ENCODE measurements around the gene HPCA. TPM values are rescaled to one million over a fixed set of nuclear protein-coding genes. Genes with fewer than 3 reads are reported as not detected.

HPCA gene
- total and polyA plus RNA-seq, 2 of the 8 experiments (the other 6 are each of a cell fraction or from before 2014, with no cell fraction given): 0.70 to 1.4 TPM

DNA sequence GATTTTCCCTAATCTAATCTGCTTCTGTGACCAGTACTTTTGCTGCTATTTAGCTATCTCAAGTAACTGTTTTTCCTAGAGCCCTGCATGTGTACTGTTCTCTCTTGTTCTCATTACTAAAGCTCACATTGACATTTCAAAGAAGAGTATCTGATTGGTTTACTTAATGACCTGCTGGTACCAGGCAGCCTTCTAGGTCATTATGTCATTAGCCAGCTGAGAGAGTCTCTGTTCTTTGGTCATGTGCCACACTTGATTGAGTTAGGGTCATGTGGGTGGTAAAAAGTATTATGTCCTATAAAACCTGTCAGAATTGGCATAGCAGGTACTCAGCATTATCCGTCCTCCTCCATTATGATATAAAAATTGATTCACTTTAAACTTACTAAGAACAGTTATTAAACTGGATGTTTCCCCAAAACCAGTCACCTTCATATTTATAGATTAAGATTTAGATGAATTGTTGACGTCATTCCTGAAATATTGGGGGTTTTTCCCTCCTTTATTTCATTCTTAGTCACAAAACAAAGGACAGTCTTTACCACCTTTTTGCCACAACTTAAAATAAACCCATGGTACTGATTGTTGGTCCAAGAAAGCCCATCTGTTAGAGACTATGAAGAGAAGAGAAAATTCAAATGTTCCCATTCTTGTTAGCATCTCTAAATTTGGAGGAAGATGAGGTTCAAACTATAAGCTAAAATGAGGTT, 37.8 kb upstream of the HPCA start:
- Histone ChIP-seq H4K20me1 (replicated peaks in 1 of 2; ENCODE audit: control insufficient read depth in 1 of 2, insufficient read depth in 2 of 2, low read length in 2 of 2) (peaks cover 1 to 2% of the 10 kb centered on the region in 2 experiments), H3K18ac (ENCODE audit: extremely low read depth, low read length) (no peak overlapping the region), H3K4me1 (replicated peaks in 1 of 4; ENCODE audit: control insufficient read depth in 3 of 4, insufficient read depth in 4 of 4, low read length in 3 of 4) (no peaks in the 10 kb centered on the region), H2BK15ac (ENCODE audit: low read length) (no peak overlapping the region), H3K14ac (ENCODE audit: insufficient read length) (no peak overlapping the region), H3K9ac (replicated peaks in 1 of 4; ENCODE audit: extremely low read depth in 1 of 4, low read depth in 3 of 4, low read length in 3 of 4) (no peak overlapping the region), H3K23me2 (ENCODE audit: low read depth, low read length) (no peaks in the 10 kb centered on the region), H3K4me3 (ENCODE audit: extremely low read depth in 1 of 4, insufficient read depth in 2 of 4, low read depth in 3 of 4, low read length in 4 of 4) (no peak overlapping the region), H2BK5ac (ENCODE audit: low read depth, low read length) (no peak overlapping the region), H4K5ac (ENCODE audit: insufficient read length, low read depth, low read length) (no peak overlapping the region), H2BK120ac (replicated peaks; ENCODE audit: low read depth, low read length) (no peak overlapping the region), H2AK5ac (ENCODE audit: low read depth, low read length) (no peak overlapping the region), H3K4me2 (ENCODE audit: insufficient read depth in 1 of 2, low read depth in 2 of 2, low read length in 2 of 2) (no peak overlapping the region), H3K4ac (replicated peaks; ENCODE audit: insufficient read length, low read depth, low read length) (no peak overlapping the region), H3K27me3 (replicated peaks in 1 of 4; ENCODE audit: control insufficient read depth in 3 of 4, extremely low read depth in 1 of 4, insufficient read depth in 3 of 4, low read length in 3 of 4) (no peaks in the 10 kb centered on the region), H3K9me3 (ENCODE audit: insufficient read depth in 2 of 2, low read depth in 1 of 2, low read length in 1 of 2) (no peaks in the 10 kb centered on the region), H4K91ac (replicated peaks; ENCODE audit: insufficient read length, low read length) (no peak overlapping the region), H3K56ac (replicated peaks; ENCODE audit: insufficient read length, low read depth, low read length) (no peak overlapping the region), H2BK12ac (ENCODE audit: low read depth, low read length) (no peak overlapping the region), H2BK20ac (ENCODE audit: low read length) (no peak overlapping the region), H3K27ac (ENCODE audit: low read depth, low read length) (no peak overlapping the region), H2AFZ (ENCODE audit: low read length) (no peak overlapping the region), H3K79me2 (ENCODE audit: control insufficient read depth in 1 of 2, insufficient read depth in 2 of 2, low read length in 2 of 2) (no peaks in the 10 kb centered on the region), H3K23ac (ENCODE audit: insufficient read length) (no peak overlapping the region), H3K36me3 (ENCODE audit: control insufficient read depth in 2 of 4, insufficient read depth in 4 of 4, low read length in 3 of 4) (peaks cover 0 to 19% (median 5%) of the 10 kb centered on the region in 4 experiments; a peak in 6 of 8 replicates), H3K79me1 (ENCODE audit: low read depth, low read length) (no peaks in the 10 kb centered on the region; the same call in 1 of the 2 replicates), H4K8ac (ENCODE audit: extremely low read depth, insufficient read depth, low read length) (no peak overlapping the region; the same call in 1 of the 2 replicates)
- WGBS, 2 experiments (ENCODE audit: extremely low coverage in 1 of 2, insufficient coverage in 1 of 2, insufficient read length in 1 of 2, insufficient replicate concordance in 2 of 2, low coverage in 1 of 2, low lambda C conversion rate in 2 of 2, missing lambda C conversion rate in 1 of 2): 45% methylated on average over 2 of the region's 2 CpGs; no CpG with 5 or more reads in 1 of the 2 experiments
- TF ChIP-seq BCL11A (IDR thresholded peaks at IDR 0.05; ENCODE audit: low read depth in 2 of 2, low read length in 2 of 2) (no peak), JUN (IDR thresholded peaks at IDR 0.05; ENCODE audit: low read depth, low read length) (no peak), MAFK (IDR thresholded peaks at IDR 0.05; ENCODE audit: low read depth, low read length) (no peak), RBBP5 (IDR thresholded peaks at IDR 0.05; ENCODE audit: borderline replicate concordance, low read depth, low read length) (no peak), TBP (IDR thresholded peaks at IDR 0.05; ENCODE audit: low read depth, low read length) (no peak), POU5F1 (IDR thresholded peaks at IDR 0.05; ENCODE audit: low read depth, low read length) (no peak), HDAC6 (IDR thresholded peaks at IDR 0.05; ENCODE audit: low read depth, low read length) (no peak)
- TF ChIP-seq, protein P1, sequence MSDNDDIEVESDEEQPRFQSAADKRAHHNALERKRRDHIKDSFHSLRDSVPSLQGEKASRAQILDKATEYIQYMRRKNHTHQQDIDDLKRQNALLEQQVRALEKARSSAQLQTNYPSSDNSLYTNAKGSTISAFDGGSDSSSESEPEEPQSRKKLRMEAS (IDR thresholded peaks at IDR 0.05): no peak
- TF ChIP-seq, protein P2, sequence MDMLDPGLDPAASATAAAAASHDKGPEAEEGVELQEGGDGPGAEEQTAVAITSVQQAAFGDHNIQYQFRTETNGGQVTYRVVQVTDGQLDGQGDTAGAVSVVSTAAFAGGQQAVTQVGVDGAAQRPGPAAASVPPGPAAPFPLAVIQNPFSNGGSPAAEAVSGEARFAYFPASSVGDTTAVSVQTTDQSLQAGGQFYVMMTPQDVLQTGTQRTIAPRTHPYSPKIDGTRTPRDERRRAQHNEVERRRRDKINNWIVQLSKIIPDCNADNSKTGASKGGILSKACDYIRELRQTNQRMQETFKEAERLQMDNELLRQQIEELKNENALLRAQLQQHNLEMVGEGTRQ (IDR thresholded peaks at IDR 0.05; ENCODE audit: low read length): no peak
- TF ChIP-seq, protein P3, sequence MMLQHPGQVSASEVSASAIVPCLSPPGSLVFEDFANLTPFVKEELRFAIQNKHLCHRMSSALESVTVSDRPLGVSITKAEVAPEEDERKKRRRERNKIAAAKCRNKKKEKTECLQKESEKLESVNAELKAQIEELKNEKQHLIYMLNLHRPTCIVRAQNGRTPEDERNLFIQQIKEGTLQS (IDR thresholded peaks at IDR 0.05; ENCODE audit: insufficient read depth, low read depth, low read length): no peak
- ChIA-PET POLR2A (ENCODE audit: partially characterized antibody) (interaction anchor here (0.6 to 3.4 kb wide), 9 partner anchors 8 to 136 kb away, joined by 3 to 8 read pairs (median 4); no protein-coding TSS in a partner anchor), CTCF (ENCODE audit: partially characterized antibody) (interaction anchor here (0.6 kb wide), 1 partner anchor 32 kb away, joined by 4 read pairs; no protein-coding TSS in a partner anchor)
- DNase-seq (ENCODE audit: low read depth in 1 of 2, low spot score in 2 of 2): no peak
- FAIRE-seq: no peak
